ENCODE data around the gene RNF175.

Gene RNF175

GRCh38 chr4:153706519-153706918 lies 53.3 kb downstream of the RNF175 start:
- no peak for TF ChIP-seq CTCF (IDR thresholded peaks at IDR 0.05; ENCODE audit: control extremely low read depth, extremely low read depth, low read depth, missing control alignments)
- ChIA-PET CTCF (interaction anchor here (1.0 to 1.2 kb wide), 2 partner anchors 11 to 35 kb away, joined by 3 read pairs; no protein-coding TSS in a partner anchor), POLR2A (no interaction called here)
- no peak for DNase-seq (ENCODE audit: extremely low spot score)

- no peak for DNase-seq (ENCODE audit: extremely low spot score)
- ChIA-PET CTCF (interaction anchor here (1.0 kb wide), 1 partner anchor 11 kb away, joined by 3 read pairs; no protein-coding TSS in a partner anchor), POLR2A (no interaction called here)
- no peak for TF ChIP-seq CTCF (IDR thresholded peaks at IDR 0.05; ENCODE audit: control extremely low read depth, extremely low read depth, low read depth, missing control alignments)
Measured at GRCh38 chr4:153705743-153706468, 53.9 kb downstream of the RNF175 start.

- POLR2A ChIA-PET = no interaction called here
- CTCF ChIA-PET = no interaction called here
- no peak for TF ChIP-seq CTCF (IDR thresholded peaks at IDR 0.05; ENCODE audit: control extremely low read depth, extremely low read depth, low read depth, missing control alignments)
- DNase-seq (ENCODE audit: extremely low spot score) = no peak
Measured at GRCh38 chr4:153704522-153704921, 55.3 kb downstream of the RNF175 start.

- ChIA-PET CTCF (no interaction called here), POLR2A (no interaction called here)
- no peak for DNase-seq (ENCODE audit: extremely low spot score)
- TF ChIP-seq CTCF (IDR thresholded peaks at IDR 0.05; ENCODE audit: control extremely low read depth, extremely low read depth, low read depth, missing control alignments) = no peak
Measured at GRCh38 chr4:153684971-153685371, 74.9 kb downstream of the RNF175 start.

- ChIA-PET POLR2A (no interaction called here), CTCF (interaction anchor here (1.5 to 1.8 kb wide), 2 partner anchors 37 to 41 kb away, joined by 3 to 5 read pairs; no protein-coding TSS in a partner anchor)
- DNase-seq (ENCODE audit: extremely low spot score) = peak; percentile 82
- no peak for TF ChIP-seq CTCF (IDR thresholded peaks at IDR 0.05; ENCODE audit: control extremely low read depth, extremely low read depth, low read depth, missing control alignments)
Measured at GRCh38 chr4:153684182-153684970, 75.4 kb downstream of the RNF175 start, which contains the start of gene TLR2. TSS of gene TLR2 (plus strand) at chr4:153684280. CDS start at chr4:153702908, 18,628 bp downstream.

GRCh38 chr4:153683763-153684181 lies 76.1 kb downstream of the RNF175 start:
- DNase-seq (ENCODE audit: extremely low spot score) = no peak
- CTCF ChIA-PET = interaction anchor here (1.5 to 1.8 kb wide), 2 partner anchors 36 to 40 kb away, joined by 3 to 5 read pairs; no protein-coding TSS in a partner anchor
- POLR2A ChIA-PET = no interaction called here

More at GRCh38 chr4:153683763-153684181, 76.1 kb downstream of the RNF175 start:
- TF ChIP-seq CTCF (IDR thresholded peaks at IDR 0.05; ENCODE audit: control extremely low read depth, extremely low read depth, low read depth, missing control alignments) = no peak
